Dermis blood vessel endothelial cell (primary cell): Measurements from ENCODE around the gene DIP2B. TPM values are rescaled to one million over a fixed set of nuclear protein-coding genes. Genes with fewer than 3 reads are reported as not detected.
A peak's percentile ranks its signal among the peaks of the same experiment; 100 is the strongest.
"Not testable (repeated sequence)": the region's sequence is repeated elsewhere in the genome, so short reads cannot be mapped to it uniquely, and the experiment has no call there.

ENCODE experiments used
- DNase-seq: peaks from one replicate; pipeline ENCODE4 v3.0.0; 2010
- total RNA-seq: library from RNA; depleted of rRNA; stranded (reverse); fragments of >200 nt; gene quantifications from 2 replicates; pipeline ENCODE4 v1.2.3, GENCODE V29; 2014

The DIP2B gene
- total RNA-seq, 1 donor from 2014 or later = 44.1 TPM

- no peak for DNase-seq
Observed at GRCh38 chr12:50739611-50740010, 234.8 kb downstream of the DIP2B start.

- peak; percentile 15 for DNase-seq
Observed at GRCh38 chr12:50740307-50740706, 235.5 kb downstream of the DIP2B start.

- no peak for DNase-seq
Observed at GRCh38 chr12:50742776-50743175, 238.0 kb downstream of the DIP2B start.

- no peak for DNase-seq
Observed at GRCh38 chr12:50745861-50746260, 241.1 kb downstream of the DIP2B start.

GRCh38 chr12:50746431-50746830, 241.6 kb downstream of the DIP2B start:
- DNase-seq = no peak

- DNase-seq = no peak
Observed at GRCh38 chr12:50747817-50748216, 243.0 kb downstream of the DIP2B start.

GRCh38 chr12:50749459-50749882, 244.7 kb downstream of the DIP2B start:
- DNase-seq = no peak

- no peak for DNase-seq
Observed at GRCh38 chr12:50750366-50750765, 245.6 kb downstream of the DIP2B start.

- no peak for DNase-seq
Observed at GRCh38 chr12:50751948-50752721, 247.3 kb downstream of the DIP2B start.

GRCh38 chr12:50753232-50753769, 248.5 kb downstream of the DIP2B start:
- no peak for DNase-seq

- DNase-seq = peak; percentile 95
Observed at GRCh38 chr12:50763639-50764285, 259.0 kb downstream of the DIP2B start, which contains the start of gene ATF1. TSS of gene ATF1 (plus strand) at chr12:50764101. CDS start at chr12:50780146, 16,045 bp downstream.

- peak; percentile 53 for DNase-seq
Observed at GRCh38 chr12:50764286-50765094, 259.7 kb downstream of the DIP2B start.

- peak; percentile 71 for DNase-seq
Observed at GRCh38 chr12:50765095-50765911, 260.5 kb downstream of the DIP2B start.

GRCh38 chr12:50768391-50768790, 263.6 kb downstream of the DIP2B start:
- DNase-seq = no peak

- not testable (repeated sequence) for DNase-seq
Observed at GRCh38 chr12:50768813-50769212, 264.0 kb downstream of the DIP2B start.

- DNase-seq = no peak
Observed at GRCh38 chr12:50771409-50771808, 266.6 kb downstream of the DIP2B start.

GRCh38 chr12:50772470-50772869, 267.7 kb downstream of the DIP2B start:
- DNase-seq = no peak

- no peak for DNase-seq
Observed at GRCh38 chr12:50772877-50773276, 268.1 kb downstream of the DIP2B start.

GRCh38 chr12:50775251-50775650, 270.5 kb downstream of the DIP2B start:
- no peak for DNase-seq

GRCh38 chr12:50776749-50777728, 272.3 kb downstream of the DIP2B start:
- DNase-seq = no peak
